Stimulated activated CD8-positive, alpha-beta memory T cell treated with anti-CD3 and anti-CD28 coated beads, Interleukin-2, amount 100 ng/mL, for 48 hours (primary cell): Measurements from ENCODE around the gene PSMB7.
"Not testable (repeated sequence)": the region's sequence is repeated elsewhere in the genome, so short reads cannot be mapped to it uniquely, and the experiment has no call there.

Experiments used
- DNase-seq, 2 donors: peaks; one replicate each; pipeline ENCODE4 v3.0.0-alpha.2; 2020; ENCODE audit warnings: low read depth in 2 of 2

Gene PSMB7

DNA sequence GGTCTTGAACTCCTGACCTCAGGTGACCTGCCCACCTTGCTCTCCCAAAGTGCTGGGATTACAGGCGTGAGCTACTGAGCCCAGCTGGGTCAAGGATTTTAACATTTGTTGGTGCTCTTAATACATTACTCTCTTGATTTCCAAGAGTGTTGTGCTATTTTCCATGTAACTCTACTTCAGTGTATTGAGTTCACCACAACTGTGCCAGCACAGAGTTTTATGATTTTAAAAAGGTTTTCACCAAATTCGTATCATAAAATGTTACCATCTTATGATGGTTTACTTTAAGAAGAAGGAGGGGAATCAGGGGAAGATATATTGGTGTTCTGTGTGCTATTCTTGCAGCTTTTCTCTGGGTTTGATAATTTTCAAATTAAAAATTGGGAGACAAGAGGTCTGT is 28.4 kb upstream of the PSMB7 start:
- no peak for DNase-seq

DNA sequence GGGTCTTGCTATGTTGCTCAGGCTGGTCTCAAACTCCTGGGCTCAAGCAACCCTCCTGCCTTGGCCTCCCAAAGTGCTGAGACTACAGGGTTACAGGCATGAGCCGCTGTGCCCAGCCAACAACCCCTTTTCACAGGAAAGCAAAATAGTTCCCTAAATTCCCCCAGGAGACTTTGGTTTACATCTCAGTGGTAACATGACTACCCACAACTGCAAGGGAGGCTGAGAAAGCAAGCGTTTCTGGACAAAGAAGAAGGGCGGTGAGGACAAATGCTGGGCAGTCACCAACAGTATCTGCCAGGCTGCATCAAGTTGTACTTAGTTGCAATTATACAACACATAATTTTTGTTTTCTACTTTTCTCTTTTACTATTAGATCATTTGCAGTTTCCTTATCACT is 27.6 kb upstream of the PSMB7 start:
- no peak for DNase-seq

DNA sequence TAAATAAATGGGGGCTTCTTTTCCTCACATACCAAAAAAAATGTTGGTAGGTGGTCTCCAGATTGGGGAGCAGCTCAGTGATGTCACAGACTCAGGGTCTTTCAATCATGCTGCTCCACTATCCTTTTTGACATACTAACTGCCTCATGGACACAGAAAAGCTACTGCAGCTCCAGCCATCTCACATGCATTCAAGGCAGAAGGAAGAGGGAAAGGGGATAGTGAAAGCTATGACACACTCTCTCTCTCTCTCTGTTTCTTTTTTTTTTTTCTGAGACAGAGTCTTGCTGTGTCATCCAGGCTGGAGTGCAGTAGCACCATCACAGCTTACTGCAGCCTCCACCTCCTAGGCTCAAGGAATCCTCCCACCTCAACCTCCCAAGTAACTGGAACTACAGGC is 27.1 kb upstream of the PSMB7 start:
- DNase-seq: no peak

DNA sequence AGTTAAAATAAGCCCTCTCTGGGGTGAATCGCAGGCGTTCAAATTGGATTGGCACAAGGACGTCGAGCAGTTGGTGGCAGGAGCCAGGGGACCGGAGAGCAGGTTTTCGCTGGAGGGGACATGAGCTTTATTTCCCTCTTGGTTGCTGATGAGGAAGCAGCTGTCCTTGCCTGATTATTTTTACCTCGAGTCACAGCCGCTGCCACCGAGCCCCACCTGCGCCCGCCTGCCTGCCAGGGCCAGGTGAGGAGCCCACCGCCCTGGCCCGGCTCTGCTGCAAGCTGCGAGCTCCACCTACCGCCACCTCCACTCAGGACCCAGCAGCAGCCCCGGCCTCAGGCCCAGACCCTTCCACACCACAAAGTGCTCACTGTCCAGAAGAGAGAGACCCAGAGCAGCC is 26.0 kb upstream of the PSMB7 start:
- DNase-seq: no peak

DNA sequence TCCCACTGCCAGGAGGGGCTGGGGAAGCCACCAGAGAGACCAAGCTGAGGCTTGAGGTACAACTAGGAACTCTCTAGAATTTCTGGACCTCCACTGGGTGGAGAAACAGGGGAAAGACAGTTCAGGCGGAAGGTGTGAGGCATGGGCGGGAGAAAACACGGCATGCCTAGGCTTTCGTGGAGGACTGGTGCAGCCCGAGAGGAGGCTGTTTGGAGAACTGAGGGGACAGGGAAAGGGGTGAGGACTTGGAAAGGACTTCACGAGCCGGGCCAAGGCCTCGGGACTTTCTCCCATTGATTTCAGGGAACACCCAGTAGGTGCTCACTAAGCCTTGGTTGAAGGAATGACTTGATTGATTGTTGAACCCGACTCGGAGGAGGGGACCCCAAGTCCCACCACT is 25.5 kb upstream of the PSMB7 start:
- no peak for DNase-seq

DNA sequence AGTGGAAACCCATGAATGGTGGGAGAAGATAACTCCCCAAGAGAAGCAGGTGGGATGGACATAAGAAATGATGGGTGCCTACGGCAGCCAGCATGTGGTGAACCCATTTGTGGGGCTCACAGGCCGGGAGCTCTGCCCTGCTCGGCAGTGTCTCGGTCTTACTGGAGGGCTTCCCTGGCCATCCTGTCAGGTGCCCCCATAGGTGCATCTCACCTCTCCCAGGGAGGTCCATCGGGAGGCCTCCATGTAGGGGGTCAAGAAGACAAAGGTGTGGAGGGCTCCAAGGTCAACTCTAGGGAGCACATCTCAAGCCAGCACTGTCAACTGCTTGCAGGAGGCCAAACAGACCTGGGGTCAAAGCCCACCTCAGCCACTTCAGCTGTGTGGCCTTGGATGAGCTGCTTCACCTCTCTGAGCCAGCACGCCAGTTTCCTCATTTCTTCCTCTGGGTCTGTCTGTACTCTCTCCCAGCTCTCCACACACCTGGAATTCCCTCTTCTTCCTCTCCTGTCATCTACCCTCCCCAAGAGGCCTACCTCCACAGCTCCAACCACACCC is 24.5 kb upstream of the PSMB7 start:
- no peak for DNase-seq

DNA sequence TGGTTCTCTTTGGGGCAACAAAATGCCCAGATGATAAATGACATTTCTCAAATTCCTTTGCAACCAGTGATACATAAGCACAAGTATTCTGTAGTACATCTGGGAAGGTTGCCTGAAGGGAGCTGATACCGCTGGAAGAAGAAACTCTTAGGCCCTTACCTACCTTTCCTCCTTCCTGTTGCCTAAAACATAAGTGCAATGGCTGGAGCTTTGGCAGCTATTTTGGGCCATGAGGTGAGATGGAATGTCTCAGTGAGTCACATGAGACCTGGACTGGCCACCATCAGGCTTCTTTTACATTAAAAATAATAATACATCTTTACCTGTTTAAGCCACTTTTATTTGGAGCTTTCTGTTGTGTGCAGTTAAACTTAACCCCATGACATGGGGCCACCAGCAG is 23.8 kb upstream of the PSMB7 start:
- no peak for DNase-seq

DNA sequence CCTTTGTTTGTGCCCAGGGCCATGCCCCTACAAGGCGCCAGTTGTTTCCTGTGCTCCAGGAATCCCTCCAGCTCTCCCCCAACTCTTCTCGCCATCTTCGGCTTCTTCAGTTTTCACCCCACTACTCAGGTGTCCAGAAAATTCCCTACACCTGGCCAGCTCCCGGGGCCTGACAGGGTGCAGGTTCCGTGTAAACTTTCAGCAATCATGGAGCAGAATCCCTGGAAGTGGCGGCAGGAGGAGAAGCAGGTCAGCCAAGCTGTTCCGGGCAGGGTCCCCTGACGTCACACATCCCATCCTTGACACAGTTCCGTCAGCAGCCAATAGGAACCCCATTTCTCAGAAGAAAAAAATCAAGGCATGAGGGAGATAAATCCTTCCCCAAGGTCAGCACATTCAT is 22.8 kb upstream of the PSMB7 start:
- no peak for DNase-seq

DNA sequence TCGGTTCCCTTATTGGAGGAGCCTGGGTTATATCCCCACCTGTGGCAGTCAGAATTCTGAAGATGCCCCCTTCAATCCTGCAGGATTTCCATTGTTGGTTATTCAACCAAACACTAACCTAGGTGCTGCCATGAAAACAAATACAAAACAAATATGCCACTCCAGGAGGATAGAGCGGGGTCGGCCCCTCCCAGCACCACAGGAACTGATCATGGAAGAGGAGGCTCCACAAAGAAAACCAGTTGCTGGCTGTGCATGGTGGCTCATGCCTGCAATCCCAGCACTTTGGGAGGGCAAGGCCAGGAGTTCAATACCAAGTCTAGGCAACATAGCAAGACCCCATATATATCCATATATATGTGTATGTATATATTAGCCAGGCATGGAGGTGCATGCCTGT is 21.8 kb upstream of the PSMB7 start:
- no peak for DNase-seq

DNA sequence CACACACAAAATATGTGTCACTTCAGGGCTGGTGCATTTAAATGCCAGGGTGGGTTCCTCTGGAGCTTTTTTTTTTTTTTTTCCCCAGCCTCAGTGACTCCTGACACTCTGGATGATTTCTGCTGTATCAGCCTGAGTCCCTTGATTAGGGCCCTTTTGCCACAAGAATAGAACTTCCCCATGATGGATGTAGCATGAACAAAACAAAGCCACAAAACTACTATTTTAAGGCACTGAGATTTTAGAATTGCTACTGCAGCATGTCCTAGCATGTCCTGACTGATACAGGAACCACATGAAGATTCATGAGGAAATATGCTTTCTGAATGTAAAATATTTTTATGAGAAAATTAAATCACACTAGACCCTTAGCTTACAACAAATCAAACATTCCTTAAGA is 21.1 kb upstream of the PSMB7 start:
- DNase-seq: no peak

DNA sequence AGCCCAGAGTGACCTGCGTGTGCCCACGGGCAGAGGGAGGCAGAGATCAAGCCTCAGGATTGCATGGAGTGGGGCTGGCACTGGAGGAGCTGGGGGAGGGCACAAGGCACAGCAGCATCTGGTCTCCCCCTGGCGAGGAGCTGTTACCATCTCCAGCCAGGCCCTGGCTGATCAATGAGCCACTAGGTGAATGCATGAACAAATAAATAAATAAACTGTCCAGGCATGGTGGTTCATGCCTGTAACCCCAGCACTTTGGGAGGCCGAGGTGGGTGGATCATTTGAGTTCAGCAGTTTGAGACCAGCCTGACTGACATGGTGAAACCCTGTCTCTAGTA is 14.3 kb upstream of the PSMB7 start:
- DNase-seq: no peak

DNA sequence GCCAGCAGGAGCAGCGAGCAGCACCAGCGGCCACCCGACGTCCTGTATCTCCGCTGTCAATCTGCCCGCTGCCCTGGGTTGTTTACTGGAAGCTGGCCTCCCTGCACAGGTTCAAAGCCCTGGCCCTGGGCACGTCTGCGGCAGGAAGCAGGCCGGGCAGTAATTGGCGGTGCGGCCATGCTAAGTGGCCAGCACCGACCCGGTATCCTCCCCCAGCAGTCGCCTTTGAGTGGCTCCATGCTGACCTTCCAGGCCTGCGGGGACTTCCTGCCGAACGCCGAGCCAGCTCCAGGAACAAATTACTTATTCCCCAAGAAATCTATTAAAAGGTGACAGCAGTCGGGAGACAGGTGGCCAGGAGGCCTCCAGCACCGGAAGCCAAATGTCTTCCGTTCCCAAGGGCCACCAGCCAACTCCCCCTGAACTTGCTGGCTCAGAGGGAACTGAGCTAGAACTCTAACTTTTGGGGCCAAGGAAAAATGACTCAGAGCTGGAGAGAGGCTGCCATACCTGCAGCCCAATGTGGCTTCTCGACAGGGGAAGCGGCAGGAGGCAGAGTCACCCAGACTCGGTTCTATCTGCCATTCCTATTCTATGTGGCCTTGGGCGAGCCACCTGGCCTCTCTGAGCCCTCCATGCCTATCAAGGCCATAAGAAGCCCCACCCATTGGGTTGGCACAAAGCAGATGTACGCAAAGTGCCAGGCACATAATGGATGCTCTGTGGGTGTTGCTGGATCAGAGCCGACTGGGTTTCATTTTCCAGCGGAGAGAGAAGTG is 13.7 kb upstream of the PSMB7 start:
- DNase-seq: no peak

DNA sequence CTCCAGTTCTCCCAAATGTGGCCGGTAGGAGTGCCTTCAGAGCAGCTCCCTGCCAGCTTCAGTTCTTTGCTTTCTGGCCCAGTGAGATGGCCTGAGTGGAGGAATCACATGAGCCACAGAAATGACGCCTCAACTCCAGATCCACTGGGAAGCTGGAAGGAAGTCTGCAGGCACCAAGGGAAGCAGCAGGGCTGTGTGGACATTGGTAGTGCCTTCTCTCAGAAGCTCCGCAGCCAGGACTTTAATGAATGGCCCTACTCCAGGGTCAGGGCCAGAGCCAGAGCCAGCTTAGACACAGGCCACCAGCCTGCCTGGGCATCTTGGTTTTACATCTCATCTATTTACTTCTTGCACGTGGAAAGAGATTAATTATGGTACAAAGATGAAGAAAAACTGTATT is 12.0 kb upstream of the PSMB7 start:
- no peak for DNase-seq

DNA sequence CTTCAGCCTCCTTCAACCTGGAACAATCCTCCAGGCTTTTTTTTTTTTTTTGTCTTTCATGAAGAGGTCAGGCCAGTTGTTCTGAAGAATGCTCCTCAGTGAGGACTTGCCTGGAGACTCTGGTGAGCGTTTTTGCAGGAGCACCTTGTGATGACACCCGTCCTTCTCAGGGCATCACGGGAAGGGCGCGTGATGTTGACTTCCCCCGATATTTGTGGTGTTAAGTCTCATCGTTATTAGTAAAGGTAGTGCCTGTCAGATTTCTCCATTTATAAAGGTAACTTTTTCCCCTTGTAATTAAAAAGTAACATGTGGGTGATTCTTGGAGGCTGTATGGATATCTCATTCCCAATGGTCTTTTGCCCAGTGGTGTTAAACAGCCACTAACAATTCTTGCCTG is 11.1 kb upstream of the PSMB7 start:
- no peak for DNase-seq

DNA sequence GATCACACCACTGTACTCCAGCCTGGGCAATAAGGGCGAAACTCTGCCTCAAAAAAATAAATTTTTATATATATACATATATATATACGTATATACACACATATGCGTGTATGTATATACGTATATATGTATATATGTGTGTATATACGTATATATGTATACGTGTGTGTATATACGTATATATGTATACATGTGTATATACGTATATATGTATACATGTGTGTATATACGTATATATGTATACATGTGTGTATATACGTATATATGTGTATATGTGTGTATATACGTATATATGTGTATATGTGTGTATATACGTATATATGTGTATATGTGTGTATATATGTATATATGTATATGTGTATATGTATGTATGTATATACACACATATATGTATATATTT is 10.5 kb upstream of the PSMB7 start:
- DNase-seq: not testable (repeated sequence)

DNA sequence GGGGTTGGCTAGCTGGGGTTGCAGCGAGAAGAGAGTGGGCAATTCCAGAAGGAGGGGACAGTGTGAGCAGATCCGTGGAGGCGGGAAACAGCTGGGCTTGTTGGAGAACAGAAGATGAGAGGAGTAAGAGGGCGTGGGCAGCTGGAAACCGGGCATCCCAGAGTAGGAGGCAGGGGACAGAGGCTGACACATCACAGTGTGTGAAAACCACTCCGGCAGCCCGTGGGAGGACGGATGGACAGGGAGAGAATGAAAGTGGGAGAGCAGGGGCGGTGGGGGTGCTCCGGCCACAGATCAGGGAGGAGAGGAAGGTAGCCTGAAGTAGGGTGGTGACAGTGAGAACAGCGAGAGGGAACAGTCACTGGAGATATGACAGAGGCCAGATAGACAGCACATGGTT is 8.3 kb upstream of the PSMB7 start:
- DNase-seq: no peak

DNA sequence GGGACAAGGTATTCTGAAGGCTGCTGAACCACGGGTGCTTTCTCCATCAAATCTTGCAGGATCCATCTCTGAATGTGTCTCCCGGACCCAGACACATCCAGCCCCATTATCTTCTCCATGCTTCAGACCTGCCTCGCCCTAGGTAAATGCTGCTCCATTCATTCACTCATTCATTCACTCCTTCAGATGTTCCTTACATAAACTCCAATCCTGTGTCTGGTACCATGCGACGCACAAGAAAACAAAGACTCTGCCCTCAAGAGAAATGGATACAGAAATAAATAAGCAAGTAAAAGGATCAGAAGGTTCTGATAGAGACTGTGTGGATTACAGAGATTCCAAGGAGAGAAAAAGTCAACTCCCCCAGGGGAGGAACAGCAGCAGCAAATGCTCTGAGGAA is 7.9 kb upstream of the PSMB7 start:
- no peak for DNase-seq

DNA sequence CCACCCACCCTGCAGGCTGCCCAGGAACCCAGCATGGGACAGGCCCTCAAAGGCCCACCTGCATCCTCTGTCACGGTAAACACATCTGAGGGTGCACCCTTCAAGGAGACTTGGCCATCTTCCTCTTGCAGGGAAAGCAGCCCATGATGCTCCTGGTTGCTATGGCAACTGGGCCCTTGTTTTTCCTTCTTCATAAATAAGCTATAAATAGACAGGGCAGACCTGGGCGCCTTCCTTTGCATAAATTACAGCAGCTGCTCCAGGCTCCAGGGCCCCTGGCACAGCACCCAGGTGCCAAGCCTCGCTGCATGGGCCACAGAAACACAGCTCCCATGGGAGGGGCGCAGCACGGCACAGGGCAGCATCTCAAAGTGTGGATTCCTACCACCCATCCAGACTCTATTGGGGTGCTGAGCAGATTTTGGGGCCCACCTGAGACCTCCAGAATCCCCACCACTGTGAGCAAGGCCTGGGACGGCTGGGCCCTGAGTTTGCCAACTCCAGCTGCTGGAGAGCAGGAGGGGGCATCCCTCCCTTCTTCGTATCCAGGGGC is 5.8 kb upstream of the PSMB7 start:
- no peak for DNase-seq

DNA sequence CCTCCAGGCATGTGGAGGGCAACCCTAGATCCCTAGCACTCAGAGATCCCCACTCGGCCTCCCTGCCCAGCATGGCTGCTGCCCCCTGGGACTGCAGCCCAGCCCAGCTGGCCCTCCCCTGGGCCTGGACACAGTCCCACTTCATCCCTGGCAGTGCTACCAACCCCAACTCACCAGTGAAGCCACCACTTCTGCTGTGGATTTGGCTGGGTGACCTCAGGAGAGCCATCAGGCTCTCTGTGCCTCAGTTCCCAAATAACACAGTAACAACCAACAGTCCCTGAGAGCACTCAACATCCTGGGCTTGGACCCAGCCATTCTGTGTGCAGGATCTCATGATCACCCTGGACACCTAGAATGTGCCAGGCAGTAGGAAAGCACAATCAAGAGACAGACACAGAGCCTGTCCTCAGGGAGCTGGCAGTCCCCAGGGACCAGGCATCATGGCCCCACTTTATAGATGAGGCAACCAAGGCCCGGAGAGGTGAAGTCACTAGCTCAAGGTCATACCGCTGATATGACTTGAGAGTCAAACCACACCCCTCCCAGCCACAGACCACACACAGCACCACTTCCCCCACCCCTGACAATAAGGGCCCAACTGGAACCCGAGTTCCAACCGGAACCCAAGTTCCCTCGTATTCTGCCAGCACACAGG is 4.7 kb upstream of the PSMB7 start:
- DNase-seq: no peak

DNA sequence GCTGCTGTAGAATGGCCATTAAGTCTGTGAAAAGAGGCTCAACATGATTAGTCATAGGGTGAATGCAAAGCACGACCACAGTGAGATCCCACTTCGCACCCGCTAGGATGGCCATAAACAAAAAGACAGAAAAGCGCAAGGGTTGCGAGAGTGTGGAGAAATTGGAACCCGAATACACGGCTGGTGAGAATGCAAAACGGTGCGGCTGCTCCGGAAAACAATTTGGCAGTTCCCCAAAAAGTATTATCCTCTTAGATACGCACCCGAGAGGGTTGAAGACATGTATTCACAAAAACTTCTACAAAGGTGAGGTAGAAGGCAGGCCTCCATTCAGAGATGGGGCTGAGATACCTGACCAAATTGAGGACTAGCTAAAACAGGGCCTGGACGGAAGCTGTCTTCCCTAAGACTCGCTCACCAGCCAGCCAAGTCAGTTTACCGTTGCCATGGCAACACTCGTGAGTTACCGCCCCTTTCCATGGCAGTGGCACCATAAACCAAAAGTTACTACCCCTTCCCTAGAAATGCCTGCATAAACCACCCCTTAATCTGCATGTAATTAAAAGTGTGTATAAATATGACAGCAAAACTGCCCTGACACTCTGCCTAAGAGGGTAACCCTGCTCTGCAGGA is 726 bp upstream of the PSMB7 start:
- DNase-seq: no peak

DNA sequence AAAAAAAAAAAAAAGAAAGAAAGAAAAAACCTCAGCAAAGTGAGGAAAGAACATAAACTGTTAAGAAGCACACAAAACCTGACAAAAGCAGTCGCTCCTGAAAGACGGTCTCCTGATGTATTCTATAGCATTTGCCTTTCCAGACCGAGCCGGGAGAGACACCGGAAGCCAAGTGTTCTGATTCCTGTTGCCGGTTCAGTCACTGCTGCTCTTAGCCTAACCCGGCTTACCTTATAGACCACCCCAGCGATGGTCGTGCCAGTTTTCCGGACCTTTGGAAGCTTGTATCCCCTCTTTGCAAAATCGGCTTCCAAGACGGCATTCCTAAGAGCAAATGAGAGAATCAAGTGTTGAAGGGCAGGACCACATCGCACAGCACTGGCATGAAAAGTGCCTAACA is 630 bp downstream of the PSMB7 start:
- DNase-seq: no peak

DNA sequence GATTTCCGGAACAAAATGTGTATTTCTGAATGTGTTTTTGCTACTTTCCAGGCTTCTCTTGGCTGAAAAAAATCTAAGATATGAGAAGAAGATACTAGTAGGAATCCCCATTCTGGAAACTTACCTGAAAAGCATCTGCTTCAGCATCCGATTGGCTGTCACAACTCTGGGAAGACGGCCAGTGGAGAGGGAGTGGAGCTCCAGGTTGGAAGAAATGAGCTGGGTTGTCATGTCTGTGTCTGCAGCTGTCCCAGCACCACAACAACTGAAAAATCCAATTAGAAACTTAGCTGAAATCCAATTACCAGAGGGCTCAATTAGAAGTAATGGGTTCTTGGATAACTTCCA is 3.0 kb downstream of the PSMB7 start:
- DNase-seq: no peak
